ENCODE data around the gene FOXP1. TPM values are rescaled to one million over a fixed set of nuclear protein-coding genes. Genes with fewer than 3 reads are reported as not detected.
A peak's percentile ranks its signal among the peaks of the same experiment; 100 is the strongest.

FOXP1 gene
- total RNA-seq, 1 donor from 2014 or later, result 26.1 TPM

DNA sequence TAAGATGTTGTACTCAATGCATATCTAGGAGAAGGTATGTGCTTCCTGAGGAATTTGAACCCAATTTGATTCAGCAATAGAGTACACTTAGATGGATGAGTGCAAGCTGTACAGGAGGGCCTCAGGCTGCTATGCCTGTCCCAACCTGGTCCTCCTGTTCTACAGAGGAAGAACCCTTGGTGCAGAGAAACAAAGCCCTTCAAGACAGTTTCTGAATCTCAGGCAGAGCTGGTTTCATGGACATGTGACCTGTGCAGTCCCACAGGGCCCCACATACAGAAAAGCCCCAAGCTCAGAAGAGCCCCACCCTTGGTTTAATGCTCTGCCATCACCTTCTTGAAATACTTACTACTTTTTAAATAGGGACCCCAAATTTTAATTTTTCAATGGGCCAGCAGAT, 15.3 kb downstream of the FOXP1 start:
- TF ChIP-seq CTCF (conservative IDR thresholded peaks at IDR 0.05; ENCODE audit: low read depth, low read length), result no peak
- no peak overlapping the region for H3K4me3 ChIP-seq (ENCODE audit: low read depth, low read length)
- no peak for DNase-seq (ENCODE audit: low read depth)

GRCh38 chr3:71566776-71567175, 16.8 kb downstream of the FOXP1 start:
- no peak for TF ChIP-seq CTCF (conservative IDR thresholded peaks at IDR 0.05; ENCODE audit: low read depth, low read length)
- no peak for DNase-seq (ENCODE audit: low read depth)
- H3K4me3 ChIP-seq (ENCODE audit: low read depth, low read length), result no peak overlapping the region

DNA sequence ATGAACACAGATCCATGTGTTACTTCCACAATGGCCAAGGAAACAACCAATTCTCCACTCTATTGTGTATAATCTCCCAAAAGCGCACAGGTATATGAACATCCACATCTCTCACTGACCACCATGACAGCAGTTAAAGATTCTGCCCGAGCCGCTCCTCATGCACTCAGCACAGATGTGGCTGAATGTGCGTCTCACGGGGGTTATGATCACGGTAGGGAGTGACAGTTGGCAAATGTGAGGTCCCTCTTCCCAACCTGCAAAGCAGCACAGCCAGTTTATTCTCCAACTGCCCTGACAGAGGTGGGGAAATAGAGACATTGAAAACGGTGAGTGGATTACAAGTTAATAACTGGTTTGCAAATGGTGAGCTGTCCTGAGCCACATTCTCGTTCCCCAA, 17.6 kb downstream of the FOXP1 start:
- no peak for TF ChIP-seq CTCF (conservative IDR thresholded peaks at IDR 0.05; ENCODE audit: low read depth, low read length)
- no peak for DNase-seq (ENCODE audit: low read depth)
- H3K4me3 ChIP-seq (ENCODE audit: low read depth, low read length), result no peak overlapping the region

DNA sequence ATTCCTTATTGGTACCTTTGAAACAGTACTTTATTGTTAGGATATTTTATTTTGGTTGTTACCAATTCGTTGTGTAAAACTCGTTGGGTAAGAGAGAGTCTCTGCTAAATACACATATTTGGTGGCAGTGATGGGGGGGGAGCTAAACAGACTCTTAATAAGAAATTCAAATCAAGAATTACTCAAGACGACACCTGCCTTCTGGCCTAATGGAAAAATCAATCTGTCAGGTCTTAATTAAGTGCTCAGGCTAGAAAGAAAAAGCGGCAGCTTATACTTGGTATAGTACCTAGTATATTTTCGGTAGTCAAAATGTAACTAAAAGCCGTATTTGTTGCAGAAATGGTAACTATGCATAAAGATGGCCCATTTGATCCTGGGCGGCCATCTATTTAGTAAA, 18.2 kb downstream of the FOXP1 start:
- no peak for DNase-seq (ENCODE audit: low read depth)
- TF ChIP-seq CTCF (conservative IDR thresholded peaks at IDR 0.05; ENCODE audit: low read depth, low read length), result no peak
- no peak overlapping the region for H3K4me3 ChIP-seq (ENCODE audit: low read depth, low read length)

- no peak for TF ChIP-seq CTCF (conservative IDR thresholded peaks at IDR 0.05; ENCODE audit: low read depth, low read length)
- peak; percentile 51 for DNase-seq (ENCODE audit: low read depth)
- H3K4me3 ChIP-seq (ENCODE audit: low read depth, low read length), result no peak overlapping the region
These were observed 19.2 kb downstream of the FOXP1 start for GRCh38 chr3:71564361-71564760.

DNA sequence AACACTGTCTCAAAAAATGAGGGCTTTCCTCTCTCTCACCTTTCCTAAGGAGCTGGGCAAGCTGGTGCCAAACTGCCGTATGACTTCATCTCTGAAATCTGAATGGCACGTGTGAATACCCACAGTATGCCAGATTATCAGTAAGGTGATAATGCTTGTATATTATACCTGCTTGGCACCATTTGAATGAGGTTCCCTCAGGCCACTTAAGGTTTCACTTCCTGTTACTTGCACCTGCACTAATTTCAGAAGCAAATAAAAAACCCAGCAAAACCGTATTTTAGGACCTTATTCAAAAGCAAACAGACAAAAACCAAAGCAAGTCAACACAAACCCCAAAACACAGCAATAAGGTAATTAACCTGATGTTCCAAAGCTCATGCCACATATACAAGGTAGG, 19.7 kb downstream of the FOXP1 start:
- no peak for DNase-seq (ENCODE audit: low read depth)
- no peak overlapping the region for H3K4me3 ChIP-seq (ENCODE audit: low read depth, low read length)
- no peak for TF ChIP-seq CTCF (conservative IDR thresholded peaks at IDR 0.05; ENCODE audit: low read depth, low read length)

DNA sequence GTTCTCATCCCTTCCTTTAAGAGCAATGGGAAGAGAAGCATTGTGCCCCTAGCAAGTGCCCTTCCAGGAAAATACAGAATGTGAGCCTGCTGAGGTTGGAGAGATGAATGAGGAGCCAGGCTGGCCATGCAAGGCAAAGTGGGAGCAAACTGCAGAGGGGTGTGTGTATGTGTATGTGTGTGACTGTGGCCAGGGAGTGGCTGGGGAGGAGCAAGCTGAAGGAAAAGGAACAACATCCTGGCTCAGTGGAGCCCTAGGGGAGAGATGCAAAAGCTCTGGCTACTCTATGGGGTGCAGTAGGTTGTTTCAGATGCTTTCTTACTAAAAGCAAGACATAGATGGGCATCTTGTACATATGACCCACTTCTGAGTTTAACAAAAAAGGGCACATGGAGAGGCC, 20.6 kb downstream of the FOXP1 start:
- no peak for DNase-seq (ENCODE audit: low read depth)

More for the DNA sequence above, 20.6 kb downstream of the FOXP1 start:
- no peak for TF ChIP-seq CTCF (conservative IDR thresholded peaks at IDR 0.05; ENCODE audit: low read depth, low read length)
- H3K4me3 ChIP-seq (ENCODE audit: low read depth, low read length), result no peak overlapping the region
